Putamen (tissue), 1 donor: ENCODE measurements around the gene R3HDM2.

Source experiments
- DNase-seq: peaks from one replicate; pipeline ENCODE4 v3.0.0-alpha.2; 2016; ENCODE audit warnings: low spot score

R3HDM2 gene

DNA sequence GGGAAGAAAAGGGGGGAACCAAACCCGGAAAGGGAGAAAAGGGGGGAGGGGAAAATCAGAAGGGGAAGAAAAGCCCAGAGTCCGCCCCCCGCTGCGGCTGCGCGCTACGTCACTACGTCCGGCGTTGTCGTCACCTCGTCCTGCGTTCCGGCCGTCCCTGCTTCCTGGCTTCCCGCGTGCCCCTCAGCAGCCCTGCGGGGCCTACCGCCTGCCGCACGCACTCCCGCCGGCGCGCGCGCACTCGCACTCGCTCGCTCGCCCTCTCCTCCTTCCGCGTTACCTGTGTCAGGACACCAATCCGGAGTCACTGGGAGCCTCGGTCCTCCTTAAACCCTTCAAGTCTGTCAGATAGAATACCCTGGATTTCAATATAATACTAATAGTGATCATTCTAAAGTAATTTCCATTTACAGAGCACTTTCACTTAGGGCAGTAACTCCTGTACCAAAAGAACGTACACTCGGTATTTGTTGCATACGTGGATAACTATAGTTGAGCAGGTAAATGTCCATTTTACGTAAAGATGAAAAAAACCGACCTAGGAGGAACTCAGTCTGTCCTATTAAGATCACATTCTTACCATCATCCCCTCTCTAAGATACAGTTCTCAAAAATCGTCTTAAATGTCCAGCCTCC lies at the start of gene R3HDM2:
TSS of gene R3HDM2 (minus strand) at position 113 of the 636 bp plus-strand sequence. CDS start 120,615 bp downstream, outside the sequence.
- DNase-seq, result peak; percentile 94

DNA sequence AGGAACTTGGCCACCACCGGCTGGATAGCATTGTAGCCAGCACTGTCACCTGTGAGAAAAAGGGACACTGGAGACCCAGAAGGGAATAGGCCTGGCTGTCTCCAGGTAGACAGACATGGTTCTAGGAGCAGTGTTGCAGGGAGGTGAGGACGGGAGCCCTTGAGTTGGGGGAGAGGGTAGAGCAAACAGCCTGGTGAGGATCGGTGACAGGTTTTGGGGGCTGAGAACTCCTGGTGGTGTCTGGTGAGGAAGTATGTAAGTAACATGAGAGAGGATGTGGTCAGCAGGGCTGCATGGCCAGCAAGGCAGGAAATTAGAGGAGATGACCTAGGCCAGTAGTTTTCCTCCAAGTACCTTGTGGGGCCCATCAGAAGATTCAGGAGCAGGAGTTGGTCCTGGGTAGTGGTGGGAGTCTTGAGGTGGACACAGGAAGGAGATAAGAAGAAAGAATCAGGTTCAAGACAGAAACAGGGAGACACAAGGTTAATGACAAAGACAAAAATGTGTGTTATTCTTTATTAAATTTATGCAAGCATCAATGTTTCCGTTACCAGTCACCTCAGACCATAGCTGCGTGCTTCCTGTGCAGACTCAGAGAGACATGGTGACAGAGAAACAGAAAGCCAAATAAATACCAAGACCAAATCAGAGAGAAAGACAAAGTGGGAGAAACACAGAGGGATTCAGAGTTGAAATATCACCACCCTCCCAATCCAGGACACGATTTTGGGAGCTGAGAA lies 48.7 kb upstream of the R3HDM2 start, which contains the start of gene ARHGAP9:
TSS of gene ARHGAP9 (minus strand) at position 491 of the 740 bp plus-strand sequence. CDS start at position 31, 460 bp downstream.
- no peak for DNase-seq

DNA sequence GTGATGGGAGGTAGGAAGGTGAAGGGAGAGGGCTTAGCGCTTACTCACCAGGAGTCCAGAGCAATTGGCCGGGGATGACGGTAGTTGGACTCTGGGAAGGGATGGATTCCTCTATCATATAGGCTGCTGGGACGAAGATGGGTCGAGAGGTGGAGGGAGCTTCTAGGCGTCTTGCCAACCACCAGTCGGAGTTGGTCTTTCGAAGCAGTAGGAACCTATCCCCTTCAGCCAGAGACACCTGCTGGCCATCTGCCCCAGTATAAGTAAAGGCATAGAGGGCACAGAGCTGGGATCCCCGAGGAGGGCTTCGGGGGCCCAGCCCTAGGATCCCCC lies 48.2 kb upstream of the R3HDM2 start:
- DNase-seq, result no peak

DNA sequence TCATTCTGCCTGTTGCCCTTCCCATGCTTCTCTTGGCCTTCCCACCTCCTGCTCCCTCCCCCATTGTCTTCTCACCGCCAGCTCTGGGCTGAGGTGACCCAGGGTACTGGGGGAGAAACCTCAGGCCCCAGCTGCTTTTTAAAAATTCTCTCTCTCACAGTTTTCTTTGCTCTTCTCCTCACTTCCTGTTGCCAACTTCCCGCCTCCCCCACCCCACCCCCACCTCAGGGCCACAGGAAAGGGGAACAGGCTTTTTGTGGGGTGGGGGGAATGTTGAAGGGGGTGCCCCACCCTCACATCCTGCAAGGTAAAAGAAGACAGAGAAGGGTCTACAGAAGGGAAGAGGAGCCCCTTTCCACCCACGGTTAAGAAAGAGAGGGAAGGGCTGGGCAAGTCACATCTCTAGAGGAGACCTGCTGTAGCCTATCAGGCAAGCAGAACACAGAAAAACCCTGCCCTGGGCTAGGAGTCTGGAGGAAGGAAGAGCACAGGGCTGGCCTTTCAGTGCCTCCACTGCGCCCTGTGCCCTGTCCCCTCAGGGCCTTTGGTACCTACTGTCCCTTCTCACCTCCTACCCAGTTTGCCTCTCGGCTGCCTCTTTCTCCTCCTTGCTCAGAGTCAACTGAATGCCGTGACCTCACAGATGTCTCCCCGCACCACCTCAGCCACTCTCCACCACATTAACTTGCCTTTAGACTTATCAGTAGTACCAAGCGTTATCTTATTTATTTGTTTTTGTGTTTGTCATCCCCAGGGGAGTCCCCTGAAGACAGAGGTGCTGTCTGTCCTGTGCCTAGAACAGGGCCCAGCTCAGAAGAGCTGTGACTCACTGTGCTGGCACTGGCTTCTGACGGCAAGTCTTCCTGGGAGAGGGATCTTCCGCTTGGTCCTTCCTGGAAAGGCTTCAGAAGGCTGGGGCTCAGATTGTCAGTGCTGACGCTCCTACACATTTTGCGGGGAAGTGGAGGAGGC lies 47.2 kb upstream of the R3HDM2 start:
- no peak for DNase-seq

DNA sequence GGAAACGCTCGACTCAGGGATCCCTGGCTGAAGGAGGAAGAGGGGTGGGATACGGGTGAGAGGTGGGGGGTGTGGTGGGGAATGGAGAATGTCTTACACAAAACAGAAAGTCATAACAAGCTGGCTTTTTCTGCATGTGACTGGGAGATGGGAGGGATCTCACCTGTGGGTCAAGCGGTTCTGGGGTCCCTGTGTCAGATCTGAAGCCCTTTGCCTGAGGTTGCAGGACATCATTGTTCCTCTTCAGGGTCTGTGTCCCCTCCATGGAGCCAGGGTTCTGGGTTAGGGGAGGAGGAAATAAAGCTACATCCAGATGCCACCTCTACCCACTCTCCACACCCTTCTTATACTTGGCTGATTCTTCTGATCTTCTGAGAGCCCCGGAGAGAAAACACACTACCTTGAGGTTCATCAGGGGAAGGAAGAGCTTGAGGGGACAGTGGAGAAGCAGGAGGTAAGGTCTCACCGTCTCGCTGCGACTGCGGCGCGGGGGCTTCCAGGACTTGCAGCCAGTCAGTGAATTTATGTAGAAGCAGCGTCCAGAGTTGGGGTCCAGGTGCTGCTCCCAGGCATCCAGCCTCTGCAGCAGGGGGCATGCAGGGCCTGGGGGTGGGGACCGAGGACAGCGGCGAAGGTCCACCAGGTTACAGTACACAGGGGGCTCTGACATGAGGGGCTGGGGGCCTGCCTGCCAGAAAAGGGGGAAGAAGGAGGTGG lies 46.3 kb upstream of the R3HDM2 start:
- DNase-seq, result no peak

DNA sequence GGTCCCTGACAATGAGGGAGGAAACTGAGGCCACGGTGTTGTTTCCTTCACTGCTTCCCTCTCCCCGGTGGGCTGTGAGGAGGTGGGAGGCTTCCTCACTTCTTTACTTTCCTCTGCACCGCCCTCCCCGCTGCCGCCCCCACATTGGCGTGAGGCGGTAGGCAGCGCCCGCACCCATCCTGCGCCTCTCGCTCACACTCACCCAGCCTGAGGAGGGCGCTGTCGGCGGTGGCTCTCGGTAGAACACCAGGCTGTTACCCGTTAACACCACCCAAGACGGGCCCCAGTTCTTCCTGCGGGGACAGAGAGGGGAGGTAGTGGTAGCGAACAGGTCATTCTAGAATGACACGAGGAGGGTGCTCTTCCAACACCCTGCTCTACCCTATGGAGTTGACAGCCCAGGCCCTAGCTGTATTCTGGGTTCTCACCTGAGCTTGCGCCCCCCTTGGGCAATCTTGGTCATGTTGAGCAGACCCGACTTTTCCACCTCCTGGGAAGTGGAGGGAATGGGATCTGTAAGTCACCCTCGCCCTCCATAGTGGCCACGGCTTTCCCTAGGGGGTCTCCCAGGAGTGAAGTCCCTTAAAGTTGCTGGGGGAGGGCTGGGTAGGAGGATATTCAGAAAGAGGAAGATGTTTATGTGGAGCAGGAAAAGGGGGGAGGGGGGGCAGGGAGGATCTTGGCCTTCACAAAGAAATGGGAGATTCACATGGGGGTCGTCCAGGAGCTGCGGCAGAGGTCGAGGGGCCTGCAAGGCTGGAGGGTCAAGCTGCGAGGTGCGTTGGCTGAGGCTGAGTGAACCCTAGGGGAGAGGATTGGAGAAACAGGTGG lies 45.5 kb upstream of the R3HDM2 start:
- no peak for DNase-seq

DNA sequence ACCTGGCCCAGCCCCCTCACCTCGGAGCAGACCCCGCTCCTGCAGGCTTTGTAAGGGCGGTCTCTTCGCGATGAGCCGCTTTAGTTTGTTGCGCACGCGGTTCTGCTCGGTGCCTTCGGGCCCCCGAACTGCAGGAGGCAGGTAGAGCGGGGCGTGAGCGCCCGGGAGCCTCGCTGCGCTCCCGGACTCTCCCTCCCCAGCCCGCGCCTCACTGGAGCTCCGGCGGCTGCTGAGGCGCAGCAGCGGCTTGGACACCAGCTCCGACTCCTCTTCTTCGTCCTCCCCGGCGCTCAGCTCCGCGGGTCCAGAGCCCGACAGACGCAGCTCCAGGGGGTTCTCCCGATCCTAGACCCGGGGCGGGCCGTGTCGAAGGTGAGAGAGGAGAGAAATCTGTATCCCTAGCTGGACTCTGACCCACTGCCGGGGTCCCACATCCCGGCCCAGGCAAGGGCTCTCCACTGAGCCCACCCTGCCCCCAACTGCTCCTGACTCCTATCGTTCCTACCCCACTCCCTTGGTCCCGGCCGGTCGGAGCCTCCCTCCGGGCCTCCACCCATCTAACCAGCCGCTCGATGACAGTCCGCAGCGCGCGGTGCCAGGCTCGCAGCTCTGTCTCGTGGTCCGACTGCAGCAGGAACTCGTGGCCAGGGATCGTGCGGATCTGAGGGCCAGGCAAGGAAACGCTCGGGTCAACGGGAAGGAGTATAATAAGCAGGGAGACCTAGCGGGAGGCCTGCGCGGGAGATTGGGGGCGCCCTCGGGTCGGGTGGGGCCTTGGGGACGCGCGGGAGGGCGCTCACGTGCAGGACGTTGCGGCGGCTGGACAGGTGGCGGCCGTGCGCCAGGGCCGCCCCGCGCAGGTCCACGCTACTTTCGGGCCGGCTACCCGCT lies 44.7 kb upstream of the R3HDM2 start:
- no peak for DNase-seq

DNA sequence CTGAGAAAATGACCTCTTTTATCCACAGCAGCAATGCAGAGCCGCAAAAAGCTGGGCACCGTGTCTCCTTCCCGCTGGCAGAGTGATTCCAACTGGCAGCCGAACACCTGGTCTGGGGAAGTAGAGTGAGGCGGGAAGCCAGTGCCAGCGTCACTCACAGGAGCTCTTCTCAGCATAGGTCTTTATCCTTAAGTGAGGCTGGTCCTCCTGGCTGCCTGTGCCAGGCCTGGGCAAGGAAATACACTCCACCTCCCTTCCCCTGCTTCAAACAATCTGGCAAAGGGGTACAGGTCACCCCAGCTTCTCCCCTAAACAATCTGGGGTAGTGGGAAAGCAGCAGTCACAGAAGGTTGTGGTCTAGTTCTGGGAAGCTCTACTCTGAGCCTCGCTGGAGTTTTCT lies 44.0 kb upstream of the R3HDM2 start:
- DNase-seq, result no peak

DNA sequence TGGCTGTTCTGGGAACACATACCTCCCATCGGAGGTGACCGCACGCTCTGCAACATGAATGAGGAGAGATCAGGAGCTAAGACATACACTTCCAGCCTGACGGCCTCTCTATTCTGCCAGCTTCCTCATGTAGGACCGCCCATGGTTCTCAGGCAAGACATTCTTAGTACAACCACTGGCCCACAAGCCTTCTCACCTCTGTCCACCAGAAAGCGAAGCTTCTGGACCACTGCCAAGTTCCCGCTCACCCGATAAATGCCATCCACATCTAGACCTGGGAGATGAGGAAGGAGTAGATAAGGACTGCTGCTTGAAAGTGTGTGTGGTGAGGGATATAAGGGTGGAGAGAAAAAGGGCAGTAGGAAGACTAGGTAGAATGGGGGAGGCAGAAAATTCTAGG lies 43.6 kb upstream of the R3HDM2 start:
- no peak for DNase-seq

DNA sequence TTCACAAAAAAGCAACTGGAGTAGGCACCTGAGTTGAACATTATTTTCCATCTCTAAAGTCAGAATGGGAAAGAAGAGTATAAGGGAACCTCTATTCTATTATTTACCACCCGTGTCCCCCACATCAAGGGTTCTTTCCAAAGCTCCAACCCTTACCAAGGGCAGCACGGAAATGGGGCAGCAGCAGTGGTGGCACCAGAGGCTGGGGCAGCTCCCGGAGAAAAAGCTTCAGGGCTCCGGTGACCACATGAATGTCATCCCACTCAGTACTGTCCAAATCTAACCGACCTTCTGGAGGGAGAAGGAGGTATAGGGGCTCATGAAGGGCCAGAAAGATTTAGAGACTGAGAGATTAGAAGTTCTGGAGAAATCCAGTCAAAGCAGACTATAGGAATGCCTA lies 43.0 kb upstream of the R3HDM2 start:
- DNase-seq, result no peak

DNA sequence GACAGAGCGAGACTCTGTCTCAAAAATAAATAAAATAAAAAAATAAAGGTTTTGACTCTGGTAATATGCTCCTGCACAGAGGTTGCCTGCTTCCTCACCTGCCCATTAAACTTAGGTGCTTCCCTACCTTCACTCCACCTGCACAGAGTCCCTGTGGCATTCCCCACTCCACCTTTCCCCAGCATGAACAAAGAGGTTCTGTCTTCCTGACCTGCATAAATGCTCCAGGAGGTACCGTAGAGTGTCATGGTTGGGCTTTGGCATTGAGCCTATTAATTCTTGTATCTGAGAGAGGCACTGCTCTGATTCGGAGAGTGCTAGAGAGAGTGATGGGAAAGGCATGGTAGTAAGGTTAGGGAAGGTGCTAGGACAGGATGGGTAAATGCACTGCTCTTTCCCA lies 42.5 kb upstream of the R3HDM2 start:
- no peak for DNase-seq

DNA sequence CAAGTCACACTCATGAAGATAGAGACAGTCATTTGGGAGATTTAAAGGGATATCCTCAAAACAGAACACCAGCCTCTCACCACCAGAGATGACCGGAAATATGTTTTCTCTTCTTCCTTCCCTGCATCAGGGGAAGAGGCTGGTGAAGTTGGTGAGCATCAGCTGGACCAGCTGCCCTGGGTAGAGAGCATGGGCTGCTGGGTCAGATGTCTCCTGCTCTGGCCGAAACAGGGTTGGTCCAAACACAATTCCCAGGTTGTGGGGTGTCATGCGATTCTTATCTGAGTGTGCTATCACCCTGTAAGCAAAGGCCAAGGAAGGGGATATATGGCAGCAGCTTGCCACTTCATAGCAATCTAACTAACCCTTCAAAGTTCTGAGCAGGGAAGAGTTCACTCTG lies 41.5 kb upstream of the R3HDM2 start:
- no peak for DNase-seq

DNA sequence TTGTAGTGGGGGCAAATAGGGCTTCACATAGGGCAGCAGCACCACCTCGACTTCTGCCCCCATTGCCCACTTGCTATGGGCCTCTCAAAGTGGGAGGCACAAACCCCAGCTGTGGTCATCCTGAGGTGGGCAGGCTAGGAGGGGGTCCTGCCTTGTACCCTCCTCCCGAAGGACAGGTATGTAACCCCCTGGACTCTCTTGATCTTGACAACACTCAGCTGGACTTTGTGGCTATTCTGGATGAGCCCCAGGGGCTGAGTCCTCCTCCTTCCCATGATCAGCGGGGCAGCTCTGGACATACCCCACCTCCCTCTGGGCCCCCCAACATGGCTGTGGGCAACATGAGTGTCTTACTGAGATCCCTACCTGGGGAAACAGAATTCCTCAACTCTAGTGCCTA lies 40.8 kb upstream of the R3HDM2 start:
- DNase-seq, result no peak

DNA sequence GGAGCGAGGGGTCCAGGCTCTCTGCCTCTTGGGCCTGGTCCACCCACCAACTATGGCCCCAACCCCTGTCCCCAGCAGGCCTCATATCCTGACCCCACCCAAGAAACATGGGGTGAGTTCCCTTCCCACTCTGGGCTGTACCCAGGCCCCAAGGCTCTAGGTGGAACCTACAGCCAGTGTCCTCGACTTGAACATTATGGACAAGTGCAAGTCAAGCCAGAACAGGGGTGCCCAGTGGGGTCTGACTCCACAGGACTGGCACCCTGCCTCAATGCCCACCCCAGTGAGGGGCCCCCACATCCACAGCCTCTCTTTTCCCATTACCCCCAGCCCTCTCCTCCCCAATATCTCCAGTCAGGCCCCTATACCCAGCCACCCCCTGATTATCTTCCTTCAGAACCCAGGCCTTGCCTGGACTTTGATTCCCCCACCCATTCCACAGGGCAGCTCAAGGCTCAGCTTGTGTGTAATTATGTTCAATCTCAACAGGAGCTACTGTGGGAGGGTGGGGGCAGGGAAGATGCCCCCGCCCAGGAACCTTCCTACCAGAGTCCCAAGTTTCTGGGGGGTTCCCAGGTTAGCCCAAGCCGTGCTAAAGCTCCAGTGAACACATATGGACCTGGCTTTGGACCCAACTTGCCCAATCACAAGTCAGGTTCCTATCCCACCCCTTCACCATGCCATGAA lies 40.3 kb upstream of the R3HDM2 start:
- DNase-seq, result no peak

DNA sequence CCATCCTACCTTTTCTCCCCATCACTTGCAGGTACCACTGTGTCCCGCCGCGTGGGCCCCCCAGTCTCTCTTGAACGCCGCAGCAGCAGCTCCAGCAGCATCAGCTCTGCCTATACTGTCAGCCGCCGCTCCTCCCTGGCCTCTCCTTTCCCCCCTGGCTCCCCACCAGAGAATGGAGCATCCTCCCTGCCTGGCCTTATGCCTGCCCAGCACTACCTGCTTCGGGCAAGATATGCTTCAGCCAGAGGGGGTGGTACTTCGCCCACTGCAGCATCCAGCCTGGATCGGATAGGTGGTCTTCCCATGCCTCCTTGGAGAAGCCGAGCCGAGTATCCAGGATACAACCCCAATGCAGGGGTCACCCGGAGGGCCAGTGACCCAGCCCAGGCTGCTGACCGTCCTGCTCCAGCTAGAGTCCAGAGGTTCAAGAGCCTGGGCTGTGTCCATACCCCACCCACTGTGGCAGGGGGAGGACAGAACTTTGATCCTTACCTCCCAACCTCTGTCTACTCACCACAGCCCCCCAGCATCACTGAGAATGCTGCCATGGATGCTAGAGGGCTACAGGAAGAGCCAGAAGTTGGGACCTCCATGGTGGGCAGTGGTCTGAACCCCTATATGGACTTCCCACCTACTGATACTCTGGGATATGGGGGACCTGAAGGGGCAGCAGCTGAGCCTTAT lies 39.6 kb upstream of the R3HDM2 start:
- no peak for DNase-seq

DNA sequence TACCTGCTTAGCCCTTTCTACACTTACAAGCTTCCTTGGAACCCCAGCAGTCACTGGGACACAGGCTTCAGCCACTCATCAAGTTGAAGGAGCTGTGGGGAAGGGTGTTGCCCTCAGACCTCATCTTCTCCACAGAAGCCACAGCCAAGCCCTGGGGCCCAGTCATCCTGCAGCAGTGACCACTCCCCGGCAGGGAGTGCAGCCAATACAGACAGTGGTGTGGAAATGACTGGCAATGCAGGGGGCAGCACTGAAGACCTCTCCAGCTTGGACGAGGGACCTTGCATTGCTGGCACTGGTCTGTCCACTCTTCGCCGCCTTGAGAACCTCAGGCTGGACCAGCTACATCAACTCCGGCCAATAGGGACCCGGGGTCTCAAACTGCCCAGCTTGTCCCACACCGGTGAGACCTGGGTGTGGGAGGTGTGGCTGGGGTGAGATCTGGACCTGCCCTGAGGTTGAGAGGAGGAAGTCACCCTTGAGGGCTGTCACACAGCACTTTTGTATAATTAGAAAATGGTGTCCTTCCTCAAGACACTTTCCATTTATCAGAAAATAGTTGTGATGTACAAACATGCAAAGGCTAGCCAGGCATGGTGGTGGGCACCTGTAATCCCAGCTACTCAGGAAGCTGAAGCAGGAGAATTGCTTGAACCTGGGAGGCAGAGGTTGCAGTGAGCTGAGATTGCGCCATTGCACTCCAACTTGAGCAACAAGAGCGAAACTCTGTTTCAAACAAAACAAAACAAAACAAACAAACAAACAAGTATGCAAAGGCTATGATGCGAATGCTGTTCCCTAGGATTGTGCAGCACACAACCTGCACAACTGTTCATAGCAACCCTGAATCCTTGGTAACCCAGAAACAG lies 38.7 kb upstream of the R3HDM2 start:
- no peak for DNase-seq

DNA sequence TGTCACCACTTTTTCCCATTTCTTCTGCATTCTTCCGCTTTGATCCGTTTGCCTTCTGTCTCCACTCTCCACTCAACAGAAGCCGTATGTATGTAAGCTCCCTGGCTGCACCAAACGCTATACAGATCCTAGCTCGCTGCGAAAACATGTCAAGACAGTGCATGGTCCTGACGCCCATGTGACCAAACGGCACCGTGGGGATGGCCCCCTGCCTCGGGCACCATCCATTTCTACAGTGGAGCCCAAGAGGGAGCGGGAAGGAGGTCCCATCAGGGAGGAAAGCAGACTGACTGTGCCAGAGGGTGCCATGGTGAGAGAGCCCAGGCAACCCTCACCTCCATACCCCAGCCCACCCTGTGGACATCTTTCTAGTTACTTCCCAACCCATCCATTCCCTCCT lies 37.1 kb upstream of the R3HDM2 start:
- DNase-seq, result no peak
